Posterior vena cava (tissue), 2 donors: Measurements from ENCODE around the gene GSTM2. TPM values are rescaled to one million over a fixed set of nuclear protein-coding genes. Genes with fewer than 3 reads are reported as not detected.

Experiments
- DNase-seq: peaks from one replicate; pipeline ENCODE4 v3.0.0-alpha.2; 2020; ENCODE audit warnings: low spot score
- intact Hi-C, 2 donors: fragments of 100-400 bp; cut with DNase I; formaldehyde crosslinking; loops; one replicate each; pipeline versions ENCODE4 v1.14.1 to v1.14.2; 2022 to 2023
- long read RNA-seq, 2 donors: library from polyadenylated mRNA; unstranded; transcript quantifications; one replicate each; pipeline ENCODE4 v2.0.0, GENCODE V29; 2020 to 2021
- total RNA-seq, 2 donors: library from RNA; stranded (reverse); fragmentation: NEBNext Ultra II Directional; extraction: Animal tissue kit (Norgen Biotek cat#: 25700); gene quantifications; one replicate each; pipeline ENCODE4 v1.2.1, GENCODE V29; 2021
- donor health status: DM: yes; HTN: yes; CAD: no.
- donor health status: DM: yes; HTN: yes; CAD: no.

The GSTM2 gene
- 10 to 100 TPM; 29.2 to 45.9 TPM for total RNA-seq
- long read RNA-seq, donor 1, partial matches to known transcripts, result 1 of 5 reads
- long read RNA-seq, donor 1, other reads (novel, unspliced or antisense), result 1 of 5 reads
- long read RNA-seq, donor 2, partial matches to known transcripts, result 0 of 12 reads
- long read RNA-seq, donor 2, other reads (novel, unspliced or antisense), result 6 of 12 reads

DNA sequence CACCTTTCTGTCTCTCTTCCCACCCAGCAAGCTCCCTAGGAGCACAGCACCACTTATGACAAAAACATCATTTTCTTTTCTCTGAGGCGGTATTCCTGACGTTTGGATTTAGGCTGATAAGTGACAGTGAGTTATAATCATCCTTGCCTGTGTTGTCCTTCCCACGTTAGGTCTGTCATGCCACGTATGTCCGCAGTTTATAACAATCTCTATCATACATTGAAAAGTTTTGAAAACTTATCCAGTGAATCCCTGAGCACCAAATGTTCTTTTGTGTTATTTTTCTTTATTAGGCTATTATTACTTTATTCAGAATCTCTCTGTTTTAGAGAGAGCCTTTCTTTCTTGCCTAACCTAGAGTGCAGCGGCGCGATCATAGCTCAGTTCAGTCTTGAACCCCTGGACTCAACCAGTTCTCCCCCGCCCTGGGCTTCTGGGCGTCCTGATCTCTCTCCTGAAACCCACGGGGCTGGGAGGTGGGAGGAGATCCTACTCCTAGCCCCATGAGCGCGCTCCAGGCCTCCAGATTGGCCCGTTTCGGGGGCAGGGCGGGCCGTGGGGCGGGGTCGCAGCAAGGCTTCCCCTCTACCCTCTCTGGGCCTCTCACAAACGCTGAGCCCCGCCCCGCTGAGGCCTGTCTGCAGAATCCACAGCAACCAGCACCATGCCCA, at the start of gene GSTM2:
TSS of gene GSTM2 (plus strand) at position 606 of the 671 bp plus-strand sequence. CDS start at position 665, 59 bp downstream.
- intact Hi-C loops, result loop anchor here in 1 of 2 donors (10.0 kb wide), 1 partner anchor 47 kb away; the partner anchor contains the start of gene GSTM5
- DNase-seq, result peak; percentile 96

DNA sequence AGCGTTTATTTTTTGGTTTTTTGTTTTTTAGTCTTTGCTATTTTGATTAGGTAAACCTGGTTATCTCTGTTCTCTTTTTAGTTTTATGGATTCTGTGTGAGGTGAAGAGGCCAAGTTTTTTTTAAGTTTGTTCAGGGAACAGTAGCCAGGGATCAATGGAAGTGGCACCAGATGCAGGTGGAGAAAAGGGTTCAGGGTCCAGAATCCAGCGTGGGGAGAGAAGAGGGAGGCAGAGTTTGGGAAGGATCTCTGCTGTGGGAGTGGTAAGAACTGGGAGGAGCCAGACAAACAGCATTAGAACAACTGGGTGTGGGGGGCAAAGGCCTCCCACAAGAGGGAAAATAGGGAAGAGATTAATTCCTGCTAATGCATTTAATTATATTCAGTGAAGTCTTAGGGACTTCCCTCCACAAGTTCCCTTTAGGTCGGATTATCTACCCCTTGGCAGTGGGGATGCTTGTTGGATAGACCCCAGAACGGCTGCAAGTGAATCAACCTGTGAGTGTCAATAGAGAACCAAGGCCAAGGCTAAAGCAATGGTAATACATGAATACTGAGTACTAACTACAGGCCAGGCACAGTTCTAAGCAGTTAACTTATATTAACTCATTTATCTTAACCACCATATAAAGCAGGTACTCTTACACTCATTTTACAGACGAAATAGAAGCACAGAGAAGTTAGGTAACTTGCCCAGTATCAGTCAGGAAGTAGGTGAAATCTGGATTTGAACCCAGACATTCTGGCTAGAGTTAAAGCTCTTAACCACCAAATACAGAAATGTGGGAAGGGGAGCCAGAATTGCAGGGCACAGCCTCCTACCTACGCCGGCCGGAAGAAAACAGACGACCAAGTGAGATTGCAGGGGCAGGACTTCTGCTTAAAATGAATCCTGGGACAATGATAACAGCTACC, 48.9 kb upstream of the GSTM2 start:
- intact Hi-C loops, result no loop called here
- no peak for DNase-seq

DNA sequence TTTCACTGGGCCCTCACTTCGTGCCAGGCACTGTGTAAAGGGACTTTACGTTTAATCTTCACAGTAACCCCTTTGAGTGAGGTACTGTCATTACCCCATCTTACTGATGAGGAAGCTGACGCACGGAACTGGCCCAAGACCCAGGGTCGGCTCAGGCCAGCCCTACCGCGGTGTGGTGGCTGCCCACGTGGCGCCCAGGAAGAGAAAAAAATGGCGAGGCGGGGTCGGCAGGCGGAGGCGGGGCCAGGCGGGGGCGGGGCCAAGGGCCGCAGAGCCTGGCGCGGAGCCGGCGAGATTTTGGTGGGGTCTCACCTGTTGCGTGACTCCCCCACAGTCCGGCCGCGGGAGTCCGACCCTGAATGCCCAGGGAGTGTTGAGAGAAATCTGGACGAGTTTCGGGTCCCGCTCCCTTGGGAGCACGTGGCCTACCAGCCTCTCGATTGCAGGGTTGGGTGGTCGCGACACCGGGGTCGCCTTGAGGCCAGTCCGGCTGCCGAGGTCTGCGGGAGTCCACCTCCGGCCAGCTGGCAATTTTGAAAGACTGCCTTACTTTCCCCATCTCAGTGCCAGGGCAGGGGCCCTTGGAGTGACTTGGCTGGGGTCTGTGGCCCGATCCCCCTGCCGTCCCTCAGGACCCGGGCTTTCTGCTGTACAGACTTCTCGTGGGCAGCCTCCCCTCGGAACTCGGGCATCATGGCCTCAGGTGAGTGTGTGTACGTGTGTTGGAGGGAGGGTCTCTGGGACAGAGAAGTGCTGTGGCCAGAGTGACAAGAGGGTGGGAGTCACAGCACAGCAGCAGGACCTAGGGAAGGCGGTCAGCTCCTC, 48.1 kb upstream of the GSTM2 start, which contains the start of the genes AMPD2 and GNAT2:
TSS of gene AMPD2 (plus strand) at position 262 of the 825 bp plus-strand sequence. CDS start 1,339 bp downstream, outside the sequence.
TSS of gene GNAT2 (minus strand) at position 41 of the 825 bp plus-strand sequence. CDS start 6,746 bp downstream, outside the sequence.
- intact Hi-C loops, result loop anchor here in 1 of 2 donors (10.0 kb wide), 1 partner anchor 75 kb away; the partner anchor contains the start of gene GNAI3
- DNase-seq, result peak; percentile 96

GRCh38 chr1:109620401-109620791, 47.5 kb upstream of the GSTM2 start:
- peak; percentile 79 for DNase-seq
- intact Hi-C loops, result loop anchor here in 1 of 2 donors (10.0 kb wide), 1 partner anchor 76 kb away; the partner anchor contains the start of gene GNAI3

GRCh38 chr1:109620841-109621286, 47.0 kb upstream of the GSTM2 start:
- peak; percentile 98 for DNase-seq
- intact Hi-C loops, result loop anchor here in 1 of 2 donors (10.0 kb wide), 1 partner anchor 76 kb away; the partner anchor contains the start of gene GNAI3

DNA sequence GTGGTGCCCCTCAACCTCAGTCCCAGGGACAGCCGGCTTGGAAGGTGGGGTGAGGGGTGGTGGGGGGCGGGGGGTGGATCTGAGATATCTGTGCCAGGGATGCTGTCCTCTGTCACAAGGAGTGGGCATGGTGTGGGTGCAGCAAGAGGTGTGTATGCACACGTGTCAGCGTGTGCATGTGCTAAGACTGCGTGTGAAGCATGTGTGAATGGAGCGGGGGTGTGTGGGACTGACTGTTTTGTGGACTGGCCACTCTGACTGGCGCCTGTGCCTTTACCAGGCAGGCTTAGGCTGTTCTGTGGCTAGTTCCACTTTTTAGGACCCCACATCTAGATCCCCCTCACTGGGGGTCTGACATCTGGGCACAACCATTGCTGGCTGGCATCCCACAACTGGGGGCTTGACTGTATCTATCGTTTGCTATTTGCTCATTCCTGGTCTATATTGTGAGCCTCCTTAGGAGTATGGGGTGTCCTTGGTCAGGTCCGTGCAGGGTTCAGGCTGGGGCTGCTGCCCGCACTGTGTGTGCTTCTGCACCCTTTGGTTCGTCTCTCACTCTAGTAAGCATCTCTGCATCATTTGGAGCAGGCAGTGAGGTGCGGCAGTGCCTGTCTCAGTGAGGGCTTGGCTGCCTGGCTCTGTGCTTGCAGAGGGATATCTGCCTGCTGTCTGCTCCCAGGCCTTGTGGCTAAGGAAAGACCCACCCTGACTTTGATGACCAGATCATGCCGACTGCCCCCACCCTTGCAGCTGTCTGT, 46.3 kb upstream of the GSTM2 start:
- intact Hi-C loops, result loop anchor here in 1 of 2 donors (10.0 kb wide), 1 partner anchor 77 kb away; the partner anchor contains the start of gene GNAI3
- DNase-seq, result no peak

DNA sequence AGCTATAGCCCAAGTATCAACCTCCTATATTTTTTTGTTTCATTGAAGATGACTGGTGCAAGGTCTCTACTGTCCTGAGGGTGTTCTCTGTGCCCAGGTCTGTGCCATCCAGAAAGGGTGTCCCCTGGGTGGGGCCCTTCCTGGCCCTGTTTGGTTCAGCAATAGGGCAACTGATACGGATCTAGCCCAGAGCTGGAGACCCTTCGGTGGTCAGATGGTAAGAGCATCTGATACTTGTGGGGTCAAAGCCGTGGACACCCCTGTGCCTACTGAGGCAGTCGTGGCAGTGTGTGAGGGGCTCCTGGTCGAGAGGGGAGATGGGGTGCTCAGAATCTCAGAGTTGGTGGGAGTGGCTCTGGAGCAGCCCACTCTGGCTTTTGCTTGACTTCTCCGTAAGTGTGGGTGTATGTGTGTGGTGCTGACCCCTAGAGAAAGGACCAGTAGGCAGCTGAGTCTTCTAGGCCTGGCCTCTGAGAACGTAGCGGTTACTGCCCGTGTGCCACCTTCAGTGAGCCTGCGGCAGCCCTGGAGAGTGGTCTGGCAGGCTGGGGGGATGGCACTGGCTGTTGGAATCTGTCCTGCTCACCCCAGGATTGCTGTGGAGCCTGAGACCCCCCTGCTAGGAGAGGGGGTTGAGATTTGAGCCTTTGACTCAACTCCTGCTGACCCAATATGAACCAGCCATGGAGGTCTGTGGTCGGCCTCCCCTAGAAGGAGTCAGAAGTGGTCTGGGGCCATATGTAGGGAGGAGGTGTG, 45.5 kb upstream of the GSTM2 start:
- no peak for DNase-seq
- intact Hi-C loops, result loop anchor here in 1 of 2 donors (10.0 kb wide), 1 partner anchor 78 kb away; the partner anchor contains the start of gene GNAI3

GRCh38 chr1:109622895-109623294, 45.0 kb upstream of the GSTM2 start:
- intact Hi-C loops, result loop anchor here in 1 of 2 donors (10.0 kb wide), 1 partner anchor 78 kb away; the partner anchor contains the start of gene GNAI3
- no peak for DNase-seq

GRCh38 chr1:109623601-109624161, 44.2 kb upstream of the GSTM2 start:
- DNase-seq, result no peak
- intact Hi-C loops, result loop anchor here in 1 of 2 donors (10.0 kb wide), 1 partner anchor 79 kb away; the partner anchor contains the start of gene GNAI3

DNA sequence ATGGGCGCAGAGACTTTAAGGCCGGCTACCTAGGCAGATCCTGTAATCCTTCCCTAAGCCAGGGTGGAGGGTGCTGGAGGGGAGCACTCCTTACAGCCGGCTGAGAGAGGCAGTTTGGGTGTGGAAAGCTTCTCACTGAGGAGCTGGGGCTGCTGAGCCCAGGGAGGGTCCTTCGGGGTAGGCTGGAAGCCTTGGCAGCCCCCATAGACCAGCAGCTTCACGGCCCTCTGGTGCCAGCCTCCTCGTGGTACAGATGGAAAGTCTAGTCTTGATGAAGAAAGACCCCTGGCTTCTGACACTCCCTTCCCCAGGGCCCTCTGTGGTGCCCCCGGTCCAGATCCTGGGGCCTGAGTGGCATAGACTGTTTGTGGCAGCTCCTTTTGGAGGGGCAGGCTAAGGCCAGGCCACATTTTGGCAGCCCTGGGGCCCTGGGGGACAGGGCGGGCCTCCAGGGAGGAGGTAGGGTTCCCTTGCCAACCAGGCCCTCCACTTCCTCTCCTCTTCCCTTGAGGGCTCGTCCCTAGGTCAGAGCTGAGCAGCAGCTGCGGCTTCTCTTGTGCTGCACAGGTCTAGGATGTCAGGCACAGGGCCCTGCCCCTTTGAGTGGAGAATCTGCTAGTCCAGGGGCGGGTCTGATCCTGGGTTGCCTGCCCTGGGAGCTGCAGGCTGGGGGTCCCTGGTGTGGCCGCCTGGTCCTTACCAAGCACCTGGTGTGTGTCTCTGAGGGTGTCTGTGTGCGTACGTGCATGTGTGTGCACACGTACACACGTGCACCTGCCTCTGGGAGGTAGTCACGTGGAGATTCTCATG, 43.5 kb upstream of the GSTM2 start:
- DNase-seq, result no peak

DNA sequence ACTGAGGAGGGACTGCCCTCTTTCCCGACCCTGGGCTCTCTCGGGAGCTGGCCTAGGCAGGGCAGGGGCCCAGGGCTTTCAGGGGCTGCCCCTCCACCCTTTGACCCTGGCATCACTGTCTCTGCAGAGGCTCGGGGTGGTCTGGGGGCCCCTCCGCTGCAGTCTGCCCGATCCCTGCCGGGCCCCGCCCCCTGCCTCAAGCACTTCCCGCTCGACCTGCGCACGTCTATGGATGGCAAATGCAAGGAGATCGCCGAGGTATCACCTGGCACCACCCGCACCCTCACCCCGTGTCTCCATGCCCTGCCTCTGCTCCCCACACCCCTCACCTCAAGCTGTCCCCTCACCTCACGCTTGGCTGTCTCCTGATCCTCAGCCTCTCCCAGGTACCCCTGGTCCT, 42.7 kb upstream of the GSTM2 start:
- no peak for DNase-seq
- intact Hi-C loops, result loop anchor here (5.0 to 10.0 kb wide), 2 partner anchors 80 to 83 kb away; partner anchors contain the start of gene GNAI3 (in 1 of the 2)

More for the DNA sequence above, 43.5 kb upstream of the GSTM2 start:
- intact Hi-C loops, result loop anchor here (5.0 to 10.0 kb wide), 2 partner anchors 80 to 82 kb away; partner anchors contain the start of gene GNAI3 (in 1 of the 2)

DNA sequence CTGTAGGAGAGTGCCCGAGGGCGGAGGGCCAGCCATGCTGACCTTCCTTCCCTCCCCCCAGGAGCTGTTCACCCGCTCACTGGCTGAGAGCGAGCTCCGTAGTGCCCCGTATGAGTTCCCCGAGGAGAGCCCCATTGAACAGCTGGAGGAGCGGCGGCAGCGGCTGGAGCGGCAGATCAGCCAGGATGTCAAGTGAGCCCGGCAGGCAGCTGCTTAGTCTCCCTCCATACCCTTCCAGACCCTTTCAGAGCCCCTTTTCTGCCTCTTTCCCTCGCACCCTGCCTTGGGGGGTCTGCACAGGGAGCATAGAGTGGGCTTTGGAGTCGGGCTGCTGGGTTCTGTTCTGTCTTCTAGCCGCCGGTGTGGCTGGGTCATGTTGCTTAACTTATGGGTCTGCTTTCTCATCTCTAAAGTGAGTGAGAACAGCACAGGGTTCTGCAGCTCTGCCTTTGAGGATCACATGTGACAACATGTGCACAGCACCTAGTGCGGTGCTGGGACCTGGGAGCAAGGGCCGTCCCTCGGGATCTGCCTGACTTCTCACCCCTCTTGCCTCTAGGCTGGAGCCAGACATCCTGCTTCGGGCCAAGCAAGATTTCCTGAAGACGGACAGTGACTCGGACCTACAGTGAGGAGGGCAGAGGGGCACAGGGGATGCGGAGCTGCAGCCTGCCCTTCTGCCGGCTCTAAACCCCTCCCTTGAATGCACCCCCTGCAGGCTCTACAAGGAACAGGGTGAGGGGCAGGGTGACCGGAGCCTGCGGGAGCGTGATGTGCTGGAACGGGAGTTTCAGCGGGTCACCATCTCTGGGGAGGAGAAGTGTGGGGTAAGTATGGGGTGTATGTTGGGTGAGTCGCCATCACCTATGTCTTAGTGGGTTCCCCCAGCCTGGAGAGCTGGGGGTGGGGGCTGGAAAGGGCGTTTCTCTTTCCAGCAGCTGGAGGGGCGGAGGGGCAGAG, 42.0 kb upstream of the GSTM2 start:
- intact Hi-C loops, result loop anchor here (5.0 to 10.0 kb wide), 2 partner anchors 81 to 84 kb away; partner anchors contain the start of gene GNAI3 (in 1 of the 2)
- no peak for DNase-seq

DNA sequence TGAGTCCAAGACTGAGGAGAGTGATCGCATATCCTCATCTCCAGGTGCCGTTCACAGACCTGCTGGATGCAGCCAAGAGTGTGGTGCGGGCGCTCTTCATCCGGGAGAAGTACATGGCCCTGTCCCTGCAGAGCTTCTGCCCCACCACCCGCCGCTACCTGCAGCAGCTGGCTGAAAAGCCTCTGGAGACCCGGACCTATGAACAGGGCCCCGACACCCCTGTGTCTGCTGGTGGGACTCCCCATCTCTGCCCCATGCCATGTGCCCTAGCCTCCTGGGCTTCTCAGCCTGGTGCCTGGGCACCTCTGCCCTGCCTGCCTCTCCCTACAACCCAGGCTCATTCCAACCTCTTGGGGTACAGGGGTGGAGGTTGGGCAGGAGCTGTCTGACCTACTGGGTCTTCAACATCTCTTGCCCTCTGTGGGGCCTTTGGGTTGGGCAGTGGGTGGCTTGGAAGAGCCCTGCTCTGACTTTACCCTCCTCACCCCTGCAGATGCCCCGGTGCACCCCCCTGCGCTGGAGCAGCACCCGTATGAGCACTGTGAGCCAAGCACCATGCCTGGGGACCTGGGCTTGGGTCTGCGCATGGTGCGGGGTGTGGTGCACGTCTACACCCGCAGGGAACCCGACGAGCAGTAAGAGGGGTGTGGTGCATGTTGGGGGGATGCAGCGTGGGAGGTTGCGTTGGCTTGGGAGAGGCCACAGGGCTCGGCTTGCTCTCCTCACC, 41.0 kb upstream of the GSTM2 start:
- intact Hi-C loops, result loop anchor here (5.0 to 10.0 kb wide), 2 partner anchors 82 to 85 kb away; partner anchors contain the start of gene GNAI3 (in 1 of the 2)
- no peak for DNase-seq
